Neural cell (in vitro differentiated cells): ENCODE measurements around the gene ABCA13. TPM values are rescaled to one million over a fixed set of nuclear protein-coding genes. Genes with fewer than 3 reads are reported as not detected.

Experiments used
- H2AFZ ChIP-seq: fragments of 200-600, 300-800 bp; sonication (generic), shearing (Covaris generic); 2 replicates; pipeline ENCODE4 v1.6.0; 2014; ENCODE audit warnings: low read depth, mild to moderate bottlenecking, antibody characterized with exemption, low read length, moderate library complexity
- H3F3A ChIP-seq: fragments of 200-600 bp; shearing (Covaris generic); 2 replicates; pipeline ENCODE4 v1.6.1; 2016; ENCODE audit warnings: mild to moderate bottlenecking, moderate library complexity, mixed read lengths, antibody characterized with exemption, low read length; ENCODE audit not compliant: insufficient read depth, poor library complexity, severe bottlenecking
- H3K27ac ChIP-seq: fragments of 200-600, 300-800 bp; sonication (generic), shearing (Covaris generic); 2 replicates; pipeline ENCODE4 v1.5.1; 2014; ENCODE audit warnings: mild to moderate bottlenecking, low read length, moderate library complexity
- H3K27me3 ChIP-seq: fragments of 300-800, 200-600 bp; sonication (generic), shearing (Covaris generic); 2 replicates; pipeline ENCODE4 v1.6.0; 2014; ENCODE audit warnings: mild to moderate bottlenecking, low read depth, low read length, moderate library complexity; ENCODE audit not compliant: insufficient read depth
- H3K36me3 ChIP-seq: fragments of 300-800, 200-600 bp; sonication (generic), shearing (Covaris generic); 2 replicates; pipeline ENCODE4 v1.5.1; 2014; ENCODE audit warnings: mild to moderate bottlenecking, antibody characterized with exemption, low read length, moderate library complexity; ENCODE audit not compliant: insufficient read depth
- H3K4me2 ChIP-seq: fragments of 300-800, 200-600 bp; sonication (generic), shearing (Covaris generic); 2 replicates; pipeline ENCODE4 v1.6.0; 2014; ENCODE audit warnings: mild to moderate bottlenecking, low read length
- H3K4me3 ChIP-seq: fragments of 300-800, 200-600 bp; sonication (generic), shearing (Covaris generic); 2 replicates; pipeline ENCODE4 v1.5.1; 2014; ENCODE audit warnings: mild to moderate bottlenecking, low read length, moderate library complexity
- H3K79me2 ChIP-seq: fragments of 200-600 bp; shearing (Covaris generic); replicated peaks from 2 replicates; pipeline ENCODE4 v1.6.0; 2014; ENCODE audit warnings: mild to moderate bottlenecking, low read length, moderate library complexity; ENCODE audit not compliant: insufficient read depth
- H3K9ac ChIP-seq: fragments of 300-800, 200-600 bp; sonication (generic), shearing (Covaris generic); 2 replicates; pipeline ENCODE4 v1.6.1; 2016; ENCODE audit warnings: mild to moderate bottlenecking, low read length, mixed read lengths
- H3K9me2 ChIP-seq: fragments of 200-600 bp; shearing (Covaris generic); 2 replicates; pipeline ENCODE4 v1.6.1; 2016; ENCODE audit warnings: mild to moderate bottlenecking, low read length, mixed read lengths; ENCODE audit not compliant: insufficient read depth
- H3K9me3 ChIP-seq: fragments of 200-600, 300-800 bp; sonication (generic), shearing (Covaris generic); 2 replicates; pipeline ENCODE4 v1.6.1; 2016; ENCODE audit warnings: mild to moderate bottlenecking, mixed run types, low read length, moderate library complexity, mixed read lengths
- H4K20me1 ChIP-seq: fragments of 200-600 bp; shearing (Covaris generic); 2 replicates; pipeline ENCODE4 v1.6.1; 2016; ENCODE audit warnings: mild to moderate bottlenecking, mixed run types; ENCODE audit not compliant: insufficient read depth
- EP300 ChIP-seq: fragments of 450-650 bp; conservative IDR thresholded peaks from 2 replicates; pipeline ENCODE4 v1.6.1; 2014; ENCODE audit warnings: antibody characterized with exemption, mild to moderate bottlenecking, moderate library complexity; ENCODE audit not compliant: poor library complexity, severe bottlenecking
- EZH2 ChIP-seq: fragments of 200-600, 300-800 bp; shearing (Covaris generic), sonication (generic); IDR thresholded peaks from 2 replicates; pipeline ENCODE4 v1.6.1; 2014; ENCODE audit warnings: antibody characterized with exemption, low read length, borderline replicate concordance, mild to moderate bottlenecking; ENCODE audit not compliant: insufficient read depth, poor library complexity, severe bottlenecking
- MXI1 ChIP-seq: fragments of 450-650 bp; conservative IDR thresholded peaks from 2 replicates; pipeline ENCODE4 v1.6.1; 2014; ENCODE audit warnings: antibody characterized with exemption, mild to moderate bottlenecking; ENCODE audit not compliant: poor library complexity, severe bottlenecking
- POLR2AphosphoS5 ChIP-seq: IDR thresholded peaks from 2 replicates; pipeline ENCODE4 v1.6.1; 2012
- RAD21 ChIP-seq: fragments of 450-650 bp; conservative IDR thresholded peaks from 2 replicates; pipeline ENCODE4 v1.6.1; 2014; ENCODE audit warnings: antibody characterized with exemption, mild to moderate bottlenecking, moderate library complexity
- SMC3 ChIP-seq: fragments of 450-650 bp; conservative IDR thresholded peaks from 2 replicates; pipeline ENCODE4 v1.6.1; 2014; ENCODE audit warnings: antibody characterized with exemption, mild to moderate bottlenecking, moderate library complexity; ENCODE audit not compliant: poor library complexity
- TAF1 ChIP-seq: IDR thresholded peaks from 2 replicates; pipeline ENCODE4 v1.6.1; 2012; ENCODE audit warnings: low read depth
- polyA plus RNA-seq: library from polyadenylated mRNA; depleted of rRNA; stranded (reverse); fragments of >200 nt; gene quantifications from 2 replicates; pipeline ENCODE4 v1.2.3, GENCODE V29; 2014
- TF ChIP-seq, protein P1 (sequence below): fragments of 450-650 bp; IDR thresholded peaks from 2 replicates; pipeline ENCODE4 v1.5.1; 2014; ENCODE audit warnings: antibody characterized with exemption, mild to moderate bottlenecking, moderate library complexity; ENCODE audit not compliant: poor library complexity, severe bottlenecking
- TF ChIP-seq, protein P2 (sequence below): IDR thresholded peaks from 2 replicates; pipeline ENCODE4 v1.6.1; 2012; ENCODE audit warnings: borderline replicate concordance

Gene ABCA13
- polyA plus RNA-seq, 1 donor from 2014 or later = 0.20 TPM

DNA sequence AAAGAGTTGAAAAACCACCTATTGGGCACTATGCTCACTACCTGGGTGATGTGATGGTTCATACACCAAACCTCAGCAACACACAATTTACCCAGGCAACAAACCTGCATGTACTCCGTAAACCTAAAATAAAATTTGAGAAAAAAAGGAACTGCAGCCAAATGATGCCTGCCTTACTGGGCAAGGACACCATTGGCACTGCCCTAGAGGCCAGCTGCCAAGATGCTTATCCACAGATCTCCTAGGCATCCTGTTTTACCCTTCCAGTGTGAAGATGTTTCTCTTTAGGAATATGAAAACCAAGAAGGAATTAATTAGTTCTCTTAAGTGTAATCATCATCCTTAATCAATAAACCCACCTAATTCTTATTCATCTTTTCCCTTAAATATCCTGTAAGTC, 133.4 kb downstream of the ABCA13 start:
- no peaks in the 10 kb centered on the region for H3K27me3 ChIP-seq
- H3K9me2 ChIP-seq = no peaks in the 10 kb centered on the region
- no peak overlapping the region for H3K9ac ChIP-seq
- no peaks in the 10 kb centered on the region for H4K20me1 ChIP-seq
- no peak overlapping the region for H2AFZ ChIP-seq
- TF ChIP-seq, protein P1, sequence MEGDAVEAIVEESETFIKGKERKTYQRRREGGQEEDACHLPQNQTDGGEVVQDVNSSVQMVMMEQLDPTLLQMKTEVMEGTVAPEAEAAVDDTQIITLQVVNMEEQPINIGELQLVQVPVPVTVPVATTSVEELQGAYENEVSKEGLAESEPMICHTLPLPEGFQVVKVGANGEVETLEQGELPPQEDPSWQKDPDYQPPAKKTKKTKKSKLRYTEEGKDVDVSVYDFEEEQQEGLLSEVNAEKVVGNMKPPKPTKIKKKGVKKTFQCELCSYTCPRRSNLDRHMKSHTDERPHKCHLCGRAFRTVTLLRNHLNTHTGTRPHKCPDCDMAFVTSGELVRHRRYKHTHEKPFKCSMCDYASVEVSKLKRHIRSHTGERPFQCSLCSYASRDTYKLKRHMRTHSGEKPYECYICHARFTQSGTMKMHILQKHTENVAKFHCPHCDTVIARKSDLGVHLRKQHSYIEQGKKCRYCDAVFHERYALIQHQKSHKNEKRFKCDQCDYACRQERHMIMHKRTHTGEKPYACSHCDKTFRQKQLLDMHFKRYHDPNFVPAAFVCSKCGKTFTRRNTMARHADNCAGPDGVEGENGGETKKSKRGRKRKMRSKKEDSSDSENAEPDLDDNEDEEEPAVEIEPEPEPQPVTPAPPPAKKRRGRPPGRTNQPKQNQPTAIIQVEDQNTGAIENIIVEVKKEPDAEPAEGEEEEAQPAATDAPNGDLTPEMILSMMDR = no peak
- TF ChIP-seq EZH2 (no peak), RAD21 (no peak), TAF1 (no peak), SMC3 (no peak), POLR2AphosphoS5 (no peak), EP300 (no peak), MXI1 (no peak)
- TF ChIP-seq, protein P2, sequence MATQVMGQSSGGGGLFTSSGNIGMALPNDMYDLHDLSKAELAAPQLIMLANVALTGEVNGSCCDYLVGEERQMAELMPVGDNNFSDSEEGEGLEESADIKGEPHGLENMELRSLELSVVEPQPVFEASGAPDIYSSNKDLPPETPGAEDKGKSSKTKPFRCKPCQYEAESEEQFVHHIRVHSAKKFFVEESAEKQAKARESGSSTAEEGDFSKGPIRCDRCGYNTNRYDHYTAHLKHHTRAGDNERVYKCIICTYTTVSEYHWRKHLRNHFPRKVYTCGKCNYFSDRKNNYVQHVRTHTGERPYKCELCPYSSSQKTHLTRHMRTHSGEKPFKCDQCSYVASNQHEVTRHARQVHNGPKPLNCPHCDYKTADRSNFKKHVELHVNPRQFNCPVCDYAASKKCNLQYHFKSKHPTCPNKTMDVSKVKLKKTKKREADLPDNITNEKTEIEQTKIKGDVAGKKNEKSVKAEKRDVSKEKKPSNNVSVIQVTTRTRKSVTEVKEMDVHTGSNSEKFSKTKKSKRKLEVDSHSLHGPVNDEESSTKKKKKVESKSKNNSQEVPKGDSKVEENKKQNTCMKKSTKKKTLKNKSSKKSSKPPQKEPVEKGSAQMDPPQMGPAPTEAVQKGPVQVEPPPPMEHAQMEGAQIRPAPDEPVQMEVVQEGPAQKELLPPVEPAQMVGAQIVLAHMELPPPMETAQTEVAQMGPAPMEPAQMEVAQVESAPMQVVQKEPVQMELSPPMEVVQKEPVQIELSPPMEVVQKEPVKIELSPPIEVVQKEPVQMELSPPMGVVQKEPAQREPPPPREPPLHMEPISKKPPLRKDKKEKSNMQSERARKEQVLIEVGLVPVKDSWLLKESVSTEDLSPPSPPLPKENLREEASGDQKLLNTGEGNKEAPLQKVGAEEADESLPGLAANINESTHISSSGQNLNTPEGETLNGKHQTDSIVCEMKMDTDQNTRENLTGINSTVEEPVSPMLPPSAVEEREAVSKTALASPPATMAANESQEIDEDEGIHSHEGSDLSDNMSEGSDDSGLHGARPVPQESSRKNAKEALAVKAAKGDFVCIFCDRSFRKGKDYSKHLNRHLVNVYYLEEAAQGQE = no peak
- no peaks in the 10 kb centered on the region for H3K9me3 ChIP-seq
- no peak overlapping the region for H3K27ac ChIP-seq
- H3F3A ChIP-seq = no peaks in the 10 kb centered on the region
- no peak overlapping the region for H3K4me2 ChIP-seq
- H3K36me3 ChIP-seq = no peaks in the 10 kb centered on the region
- no peaks in the 10 kb centered on the region for H3K79me2 ChIP-seq
- no peak overlapping the region for H3K4me3 ChIP-seq

DNA sequence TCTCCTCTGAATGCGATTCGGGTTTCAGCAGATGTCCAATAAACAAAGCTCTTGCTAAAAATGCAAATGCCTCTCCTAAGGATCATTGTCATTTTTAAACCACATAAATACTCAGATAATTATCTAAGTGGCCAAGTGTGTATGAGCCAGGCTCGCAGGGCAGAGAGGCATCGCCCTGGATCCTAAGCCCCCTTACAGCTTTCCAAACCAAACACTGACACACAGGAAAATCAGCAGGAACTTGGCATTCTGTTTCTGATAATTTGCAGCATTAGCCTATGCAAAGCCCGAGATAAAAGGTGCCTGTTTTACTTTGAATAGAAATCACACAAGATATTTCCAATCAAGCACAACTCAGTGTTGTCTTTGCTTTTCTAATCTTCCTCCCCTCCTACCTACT, 134.4 kb downstream of the ABCA13 start:
- Histone ChIP-seq H3K4me3 (no peak overlapping the region), H3K27me3 (no peaks in the 10 kb centered on the region), H4K20me1 (no peaks in the 10 kb centered on the region), H3K9ac (no peak overlapping the region), H3K79me2 (no peaks in the 10 kb centered on the region), H2AFZ (no peak overlapping the region), H3K36me3 (no peaks in the 10 kb centered on the region), H3F3A (no peaks in the 10 kb centered on the region), H3K9me3 (no peaks in the 10 kb centered on the region), H3K27ac (no peak overlapping the region), H3K4me2 (no peak overlapping the region), H3K9me2 (no peaks in the 10 kb centered on the region)
- TF ChIP-seq SMC3 (no peak), EP300 (no peak), MXI1 (no peak), POLR2AphosphoS5 (no peak), EZH2 (no peak)
- TF ChIP-seq, protein P1 = no peak
